Endometrial microvascular endothelial cells (primary cell): ENCODE measurements around the gene MET. TPM values are rescaled to one million over a fixed set of nuclear protein-coding genes. Genes with fewer than 3 reads are reported as not detected.
"Not testable (repeated sequence)": the region's sequence is repeated elsewhere in the genome, so short reads cannot be mapped to it uniquely, and the experiment has no call there.

Source experiments
- in situ Hi-C: cut with HindIII; loops from 2 replicates; pipeline ENCODE4 v1.10.0; 2017; ENCODE audit warnings: low sequenced_read_pairs, low pct_unique_long_range_greater_than_20kb; ENCODE audit errors: inconsistent ontology term
- total RNA-seq: library from RNA; depleted of rRNA; stranded (reverse); fragments of >200 nt; gene quantifications from one replicate; pipeline ENCODE4 v1.2.3, GENCODE V29; 2015; ENCODE audit errors: inconsistent ontology term

MET gene
- total RNA-seq, 1 donor from 2014 or later: 32.7 TPM

GRCh38 chr7:116815041-116815440, 143.0 kb downstream of the MET start:
- in situ Hi-C loops: no loop called here

- in situ Hi-C loops: no loop called here
Measured at GRCh38 chr7:116820149-116820548, 148.2 kb downstream of the MET start.

GRCh38 chr7:116821647-116822046, 149.7 kb downstream of the MET start:
- in situ Hi-C loops: not testable (repeated sequence)

- in situ Hi-C loops: no loop called here
Measured at GRCh38 chr7:116824449-116824848, 152.5 kb downstream of the MET start.

- in situ Hi-C loops: no loop called here
Measured at GRCh38 chr7:116828281-116828680, 156.3 kb downstream of the MET start.

- in situ Hi-C loops: no loop called here
Measured at GRCh38 chr7:116829041-116829440, 157.0 kb downstream of the MET start.

GRCh38 chr7:116829493-116829892, 157.5 kb downstream of the MET start:
- in situ Hi-C loops: no loop called here

- in situ Hi-C loops: no loop called here
Measured at GRCh38 chr7:116832692-116833091, 160.7 kb downstream of the MET start.

- in situ Hi-C loops: no loop called here
Measured at GRCh38 chr7:116834815-116835504, 163.0 kb downstream of the MET start.

GRCh38 chr7:116836048-116836447, 164.1 kb downstream of the MET start:
- in situ Hi-C loops: no loop called here

- in situ Hi-C loops: no loop called here
Measured at GRCh38 chr7:116836911-116837310, 164.9 kb downstream of the MET start.

GRCh38 chr7:116837586-116837985, 165.6 kb downstream of the MET start:
- in situ Hi-C loops: no loop called here

- in situ Hi-C loops: no loop called here
Measured at GRCh38 chr7:116840256-116840655, 168.3 kb downstream of the MET start.

- in situ Hi-C loops: no loop called here
Measured at GRCh38 chr7:116842371-116842770, 170.4 kb downstream of the MET start.

GRCh38 chr7:116843378-116843777, 171.4 kb downstream of the MET start:
- in situ Hi-C loops: no loop called here

Other genes starting within 250 kb of the MET start
- 340 TPM for gene CAV2, start 172.5 kb upstream of the MET start, total RNA-seq
- 1,728 TPM for gene CAV1, start 147.2 kb upstream of the MET start, total RNA-seq
- 147 TPM for gene CAPZA2, start 190.4 kb downstream of the MET start, total RNA-seq